Measurements from ENCODE around the gene MYCBPAP. TPM values are rescaled to one million over a fixed set of nuclear protein-coding genes. Genes with fewer than 3 reads are reported as not detected.

MYCBPAP gene
- total and polyA plus RNA-seq, 5 donors from 2014 or later, result 0.50 to 5.7 (median 1.0) TPM

- no peak overlapping the region for H3K27ac Mint-ChIP-seq
- Histone ChIP-seq H3K9me3 (ENCODE audit: control insufficient read depth in 2 of 2, low read length in 2 of 2) (no peaks in the 10 kb centered on the region), H3K36me3 (ENCODE audit: control insufficient read depth, insufficient read depth, low read length) (no peaks in the 10 kb centered on the region), H3K27ac (ENCODE audit: insufficient read depth, low read length, poor library complexity, severe bottlenecking) (no peak overlapping the region), H3K4me3 (ENCODE audit: low read depth, low read length) (no peak overlapping the region), H3K4me1 (ENCODE audit: control insufficient read depth, insufficient read depth, low read length, poor library complexity, severe bottlenecking) (no peaks in the 10 kb centered on the region), H3K27me3 (ENCODE audit: control insufficient read depth, insufficient read depth, low read length) (no peaks in the 10 kb centered on the region)
- ATAC-seq (ENCODE audit: low read depth in 2 of 2) (no peak), DNase-seq (no peak)
- no peak overlapping the region for H3K4me3 Mint-ChIP-seq
- no peaks in the 10 kb centered on the region for H3K36me3 Mint-ChIP-seq
- H3K9me3 Mint-ChIP-seq, result no peaks in the 10 kb centered on the region
- no peaks in the 10 kb centered on the region for H3K4me1 Mint-ChIP-seq
- H3K27me3 Mint-ChIP-seq, result peaks cover 13% of the 10 kb centered on the region
Measured at GRCh38 chr17:50495918-50496317, 12.3 kb upstream of the MYCBPAP start.

- Histone ChIP-seq H3K4me3 (ENCODE audit: low read depth, low read length) (no peak overlapping the region), H3K27me3 (ENCODE audit: control insufficient read depth, insufficient read depth, low read length) (no peaks in the 10 kb centered on the region), H3K36me3 (ENCODE audit: control insufficient read depth, insufficient read depth, low read length) (no peaks in the 10 kb centered on the region), H3K9me3 (ENCODE audit: control insufficient read depth in 2 of 2, low read length in 2 of 2) (no peaks in the 10 kb centered on the region), H3K4me1 (ENCODE audit: control insufficient read depth, insufficient read depth, low read length, poor library complexity, severe bottlenecking) (no peaks in the 10 kb centered on the region), H3K27ac (ENCODE audit: insufficient read depth, low read length, poor library complexity, severe bottlenecking) (no peak overlapping the region)
- Mint-ChIP-seq H3K27me3 (peaks cover 9% of the 10 kb centered on the region), H3K4me1 (no peaks in the 10 kb centered on the region), H3K27ac (peak overlapping the region in 1 of 3 donors; percentile 53), H3K36me3 (no peaks in the 10 kb centered on the region), H3K9me3 (no peaks in the 10 kb centered on the region), H3K4me3 (no peak overlapping the region)
- no peak for DNase-seq
- ATAC-seq (ENCODE audit: low read depth in 2 of 2), result no peak
Measured at GRCh38 chr17:50498021-50498874, 10.0 kb upstream of the MYCBPAP start.

- H3K4me1 Mint-ChIP-seq, result peaks cover 0 to 5% (median 0%) of the 10 kb centered on the region in 4 donors
- H3K27ac Mint-ChIP-seq, result no peak overlapping the region
- H3K9me3 Mint-ChIP-seq, result no peaks in the 10 kb centered on the region
- no peaks in the 10 kb centered on the region for H3K9me3 ChIP-seq (ENCODE audit: control insufficient read depth in 2 of 2, low read length in 2 of 2)
- no peak overlapping the region for H3K27ac ChIP-seq (ENCODE audit: insufficient read depth, low read length, poor library complexity, severe bottlenecking)
- H3K4me1 ChIP-seq (ENCODE audit: control insufficient read depth, insufficient read depth, low read length, poor library complexity, severe bottlenecking), result no peaks in the 10 kb centered on the region
- DNase-seq, result no peak
- no peak for ATAC-seq (ENCODE audit: low read depth in 2 of 2)
- H3K36me3 Mint-ChIP-seq, result no peaks in the 10 kb centered on the region
- H3K36me3 ChIP-seq (ENCODE audit: control insufficient read depth, insufficient read depth, low read length), result no peaks in the 10 kb centered on the region
- H3K27me3 ChIP-seq (ENCODE audit: control insufficient read depth, insufficient read depth, low read length), result no peaks in the 10 kb centered on the region
- no peak overlapping the region for H3K4me3 Mint-ChIP-seq
- H3K27me3 Mint-ChIP-seq, result peaks cover 4% of the 10 kb centered on the region
- H3K4me3 ChIP-seq (ENCODE audit: low read depth, low read length), result no peak overlapping the region
Measured at GRCh38 chr17:50499270-50499669, 9.0 kb upstream of the MYCBPAP start.

GRCh38 chr17:50499721-50500120, 8.5 kb upstream of the MYCBPAP start:
- Mint-ChIP-seq H3K36me3 (no peaks in the 10 kb centered on the region), H3K27ac (no peak overlapping the region), H3K4me1 (peaks cover 0 to 7% (median under 1%) of the 10 kb centered on the region in 4 donors), H3K9me3 (no peaks in the 10 kb centered on the region), H3K4me3 (no peak overlapping the region), H3K27me3 (no peaks in the 10 kb centered on the region)
- H3K9me3 ChIP-seq (ENCODE audit: control insufficient read depth in 2 of 2, low read length in 2 of 2), result no peaks in the 10 kb centered on the region
- no peak for DNase-seq
- no peaks in the 10 kb centered on the region for H3K27me3 ChIP-seq (ENCODE audit: control insufficient read depth, insufficient read depth, low read length)
- no peak for ATAC-seq (ENCODE audit: low read depth in 2 of 2)
- H3K4me3 ChIP-seq (ENCODE audit: low read depth, low read length), result no peak overlapping the region
- H3K36me3 ChIP-seq (ENCODE audit: control insufficient read depth, insufficient read depth, low read length), result no peaks in the 10 kb centered on the region
- no peak overlapping the region for H3K27ac ChIP-seq (ENCODE audit: insufficient read depth, low read length, poor library complexity, severe bottlenecking)
- no peaks in the 10 kb centered on the region for H3K4me1 ChIP-seq (ENCODE audit: control insufficient read depth, insufficient read depth, low read length, poor library complexity, severe bottlenecking)

- Histone ChIP-seq H3K9me3 (ENCODE audit: control insufficient read depth in 2 of 2, low read length in 2 of 2) (no peaks in the 10 kb centered on the region), H3K36me3 (ENCODE audit: control insufficient read depth, insufficient read depth, low read length) (no peaks in the 10 kb centered on the region), H3K4me1 (ENCODE audit: control insufficient read depth, insufficient read depth, low read length, poor library complexity, severe bottlenecking) (no peaks in the 10 kb centered on the region), H3K27ac (ENCODE audit: insufficient read depth, low read length, poor library complexity, severe bottlenecking) (no peak overlapping the region), H3K4me3 (ENCODE audit: low read depth, low read length) (no peak overlapping the region), H3K27me3 (ENCODE audit: control insufficient read depth, insufficient read depth, low read length) (no peaks in the 10 kb centered on the region)
- Mint-ChIP-seq H3K9me3 (no peaks in the 10 kb centered on the region), H3K36me3 (no peaks in the 10 kb centered on the region), H3K4me3 (no peak overlapping the region), H3K27ac (no peak overlapping the region), H3K27me3 (peaks cover 13% of the 10 kb centered on the region), H3K4me1 (peaks cover 0 to 7% (median under 1%) of the 10 kb centered on the region in 4 donors)
- ATAC-seq (ENCODE audit: low read depth in 2 of 2) (no peak), DNase-seq (peak in 1 of 3 donors; percentile 43)
Measured at GRCh38 chr17:50501054-50501453, 7.2 kb upstream of the MYCBPAP start.

GRCh38 chr17:50502301-50502990, 5.8 kb upstream of the MYCBPAP start:
- H3K36me3 ChIP-seq (ENCODE audit: control insufficient read depth, insufficient read depth, low read length), result no peaks in the 10 kb centered on the region
- no peak for ATAC-seq (ENCODE audit: low read depth in 2 of 2)
- Mint-ChIP-seq H3K36me3 (no peaks in the 10 kb centered on the region), H3K27ac (peak overlapping the region in 2 of 3 donors; percentile 15 to 51), H3K4me3 (no peak overlapping the region), H3K4me1 (peaks cover 0 to 7% (median 1%) of the 10 kb centered on the region in 4 donors), H3K9me3 (no peaks in the 10 kb centered on the region), H3K27me3 (peaks cover 14% of the 10 kb centered on the region)
- H3K27me3 ChIP-seq (ENCODE audit: control insufficient read depth, insufficient read depth, low read length), result no peaks in the 10 kb centered on the region
- peaks cover 1% of the 10 kb centered on the region for H3K4me1 ChIP-seq (ENCODE audit: control insufficient read depth, insufficient read depth, low read length, poor library complexity, severe bottlenecking)
- H3K4me3 ChIP-seq (ENCODE audit: low read depth, low read length), result no peak overlapping the region
- H3K27ac ChIP-seq (ENCODE audit: insufficient read depth, low read length, poor library complexity, severe bottlenecking), result no peak overlapping the region
- no peaks in the 10 kb centered on the region for H3K9me3 ChIP-seq (ENCODE audit: control insufficient read depth in 2 of 2, low read length in 2 of 2)
- DNase-seq, result no peak

- Mint-ChIP-seq H3K4me3 (peak overlapping the region in 3 of 4 donors; percentile 11 to 83 (median 81)), H3K9me3 (no peaks in the 10 kb centered on the region), H3K27ac (peak overlapping the region in 1 of 3 donors; percentile 81), H3K36me3 (no peaks in the 10 kb centered on the region), H3K27me3 (peaks cover 14% of the 10 kb centered on the region), H3K4me1 (peaks cover 6 to 33% (median 15%) of the 10 kb centered on the region in 4 donors)
- Histone ChIP-seq H3K9me3 (ENCODE audit: control insufficient read depth in 2 of 2, low read length in 2 of 2) (no peaks in the 10 kb centered on the region), H3K36me3 (ENCODE audit: control insufficient read depth, insufficient read depth, low read length) (no peaks in the 10 kb centered on the region), H3K4me3 (ENCODE audit: low read depth, low read length) (no peak overlapping the region), H3K27ac (ENCODE audit: insufficient read depth, low read length, poor library complexity, severe bottlenecking) (no peak overlapping the region), H3K4me1 (ENCODE audit: control insufficient read depth, insufficient read depth, low read length, poor library complexity, severe bottlenecking) (peaks cover 26% of the 10 kb centered on the region), H3K27me3 (ENCODE audit: control insufficient read depth, insufficient read depth, low read length) (no peaks in the 10 kb centered on the region)
- ATAC-seq (ENCODE audit: low read depth in 2 of 2) (no peak), DNase-seq (no peak)
Measured at GRCh38 chr17:50505591-50506130, 2.6 kb upstream of the MYCBPAP start.

All from CD4-positive, CD25-positive, alpha-beta regulatory T cell (primary cell).